Esophagus muscularis mucosa (tissue), 4 donors: ENCODE data around the gene SLC25A42. TPM values are rescaled to one million over a fixed set of nuclear protein-coding genes. Genes with fewer than 3 reads are reported as not detected.

Source experiments
- DNase-seq: peaks from one replicate; pipeline ENCODE4 v3.0.0-alpha.2; 2017; ENCODE audit errors: extremely low spot score
- H3K27ac ChIP-seq, 4 donors: fragments of 200-600 bp; sonication (generic); replicated peaks in 1 of 4; 1 replicate in 3 of 4; 2 replicates in 1 of 4; pipeline ENCODE4 v1.5.1; 2016 to 2019; ENCODE audit warnings: mild to moderate bottlenecking in 1 of 4
- H3K27me3 ChIP-seq, 4 donors: fragments of 200-600 bp; sonication (generic); one replicate each; pipeline versions ENCODE4 v1.5.1 to v1.6.0; 2016 to 2019
- H3K36me3 ChIP-seq, 4 donors: fragments of 200-600 bp; sonication (generic); one replicate each; pipeline ENCODE4 v1.5.1; 2016 to 2019
- H3K4me1 ChIP-seq, 4 donors: fragments of 200-600 bp; sonication (generic); one replicate each; pipeline ENCODE4 v1.5.1; 2016 to 2019
- H3K4me3 ChIP-seq, 4 donors: fragments of 200-600 bp; sonication (generic); 1 replicate in 2 of 4; 2 replicates in 2 of 4; pipeline ENCODE4 v1.5.1; 2016 to 2019; ENCODE audit warnings: mild to moderate bottlenecking in 4 of 4, moderate library complexity in 1 of 4
- H3K9me3 ChIP-seq, 4 donors: fragments of 200-600 bp; sonication (generic); 1 replicate in 3 of 4; 2 replicates in 1 of 4; pipeline ENCODE4 v1.5.1; 2016 to 2019
- EP300 ChIP-seq: sonication (generic); formaldehyde crosslinking; IDR thresholded peaks from one replicate; pipeline ENCODE4 v1.6.1; 2017; ENCODE audit warnings: antibody characterized with exemption
- POLR2A ChIP-seq: fragments of 450-650 bp; IDR thresholded peaks from one replicate; pipeline ENCODE4 v1.6.1; 2017; ENCODE audit warnings: antibody characterized with exemption, moderate library complexity, mild to moderate bottlenecking, low read depth
- POLR2AphosphoS5 ChIP-seq, 2 donors: sonication (generic); formaldehyde crosslinking; IDR thresholded peaks; one replicate each; pipeline ENCODE4 v1.6.1; 2017; ENCODE audit warnings: antibody characterized with exemption in 2 of 2
- WGBS: methylation state at CpG from one replicate; pipeline ENCODE4 v1.1.5; 2018; 5-methylcytosine and 5-hydroxymethylcytosine counted together
- intact Hi-C: fragments of 100-400 bp; cut with DNase I; formaldehyde crosslinking; loops from one replicate; pipeline ENCODE4 v1.15.1; 2023
- total RNA-seq, 4 donors: library from RNA; depleted of rRNA; stranded (reverse); fragments of >200 nt; gene quantifications; one replicate each; pipeline versions ENCODE4 v1.1.0 to v1.2.1, GENCODE V29; 2016
- TF ChIP-seq, protein P1 (sequence below), 3 experiments: fragments of 200-600 bp in 2 of 3; fragments of 450-650 bp in 1 of 3; sonication (generic) in 2 of 3; IDR thresholded peaks; one replicate each; pipeline ENCODE4 v1.5.1; 2017 to 2019; ENCODE audit warnings: antibody characterized with exemption in 3 of 3, mild to moderate bottlenecking in 2 of 3, moderate library complexity in 1 of 3

Gene SLC25A42
- total RNA-seq, 4 donors from 2014 or later = 11.2 to 16.8 (median 13.8) TPM

DNA sequence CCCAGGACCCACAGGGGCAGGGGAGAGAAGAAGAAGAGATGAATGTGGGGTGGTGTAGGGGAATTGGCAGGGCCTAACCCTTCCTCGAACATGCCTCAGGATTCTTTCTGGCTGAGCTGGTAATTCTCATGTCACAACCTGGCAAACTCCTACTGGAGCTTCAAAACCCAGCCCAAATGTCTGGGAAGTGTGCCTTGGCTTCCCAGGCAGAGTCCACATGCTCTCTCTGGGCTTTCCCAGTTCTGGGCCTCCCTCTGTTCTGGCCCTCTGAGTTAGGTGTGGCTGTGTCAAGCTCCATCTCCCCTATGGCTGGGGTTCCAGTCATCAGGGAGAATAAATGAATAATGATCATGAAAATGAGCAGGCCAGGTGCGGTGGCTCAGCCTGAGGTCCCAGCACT lies 85.6 kb downstream of the SLC25A42 start:
- no peak for TF ChIP-seq POLR2A
- TF ChIP-seq, protein P1, sequence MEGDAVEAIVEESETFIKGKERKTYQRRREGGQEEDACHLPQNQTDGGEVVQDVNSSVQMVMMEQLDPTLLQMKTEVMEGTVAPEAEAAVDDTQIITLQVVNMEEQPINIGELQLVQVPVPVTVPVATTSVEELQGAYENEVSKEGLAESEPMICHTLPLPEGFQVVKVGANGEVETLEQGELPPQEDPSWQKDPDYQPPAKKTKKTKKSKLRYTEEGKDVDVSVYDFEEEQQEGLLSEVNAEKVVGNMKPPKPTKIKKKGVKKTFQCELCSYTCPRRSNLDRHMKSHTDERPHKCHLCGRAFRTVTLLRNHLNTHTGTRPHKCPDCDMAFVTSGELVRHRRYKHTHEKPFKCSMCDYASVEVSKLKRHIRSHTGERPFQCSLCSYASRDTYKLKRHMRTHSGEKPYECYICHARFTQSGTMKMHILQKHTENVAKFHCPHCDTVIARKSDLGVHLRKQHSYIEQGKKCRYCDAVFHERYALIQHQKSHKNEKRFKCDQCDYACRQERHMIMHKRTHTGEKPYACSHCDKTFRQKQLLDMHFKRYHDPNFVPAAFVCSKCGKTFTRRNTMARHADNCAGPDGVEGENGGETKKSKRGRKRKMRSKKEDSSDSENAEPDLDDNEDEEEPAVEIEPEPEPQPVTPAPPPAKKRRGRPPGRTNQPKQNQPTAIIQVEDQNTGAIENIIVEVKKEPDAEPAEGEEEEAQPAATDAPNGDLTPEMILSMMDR (IDR thresholded peaks at IDR 0.05) = no peak
- TF ChIP-seq EP300 = no peak
- TF ChIP-seq POLR2AphosphoS5 (IDR thresholded peaks at IDR 0.05) = no peak
- DNase-seq = no peak
- WGBS = 79% methylated on average over 2 of the region's 2 CpGs

GRCh38 chr19:19151418-19151817 lies 87.6 kb downstream of the SLC25A42 start:
- DNase-seq = no peak
- Histone ChIP-seq H3K36me3 (peaks cover 7 to 45% (median 23%) of the 10 kb centered on the region in 4 donors), H3K27ac (no peak overlapping the region), H3K27me3 (no peaks in the 10 kb centered on the region), H3K4me3 (no peak overlapping the region), H3K4me1 (peaks cover 0 to 1% (median 0%) of the 10 kb centered on the region in 4 donors), H3K9me3 (no peaks in the 10 kb centered on the region)
- no peak for TF ChIP-seq EP300
- TF ChIP-seq POLR2A = no peak
- no peak for TF ChIP-seq POLR2AphosphoS5 (IDR thresholded peaks at IDR 0.05)
- TF ChIP-seq, protein P1 (IDR thresholded peaks at IDR 0.05) = no peak
- intact Hi-C loops = no loop called here
- WGBS = 76% methylated on average over 8 of the region's 11 CpGs

More for the DNA sequence above, 85.6 kb downstream of the SLC25A42 start:
- Histone ChIP-seq H3K27me3 (no peaks in the 10 kb centered on the region), H3K27ac (no peak overlapping the region), H3K9me3 (no peaks in the 10 kb centered on the region), H3K4me3 (no peak overlapping the region), H3K36me3 (peaks cover 7 to 36% (median 23%) of the 10 kb centered on the region in 4 donors), H3K4me1 (peaks cover 4 to 11% (median 8%) of the 10 kb centered on the region in 4 donors)
- intact Hi-C loops = no loop called here

- Histone ChIP-seq H3K27me3 (no peaks in the 10 kb centered on the region), H3K4me1 (no peaks in the 10 kb centered on the region), H3K27ac (no peak overlapping the region), H3K36me3 (peaks cover 7 to 38% (median 14%) of the 10 kb centered on the region in 4 donors), H3K4me3 (no peak overlapping the region), H3K9me3 (no peaks in the 10 kb centered on the region)
- no peak for TF ChIP-seq EP300
- TF ChIP-seq POLR2AphosphoS5 (IDR thresholded peaks at IDR 0.05) = no peak
- no peak for TF ChIP-seq POLR2A
- TF ChIP-seq, protein P1 (IDR thresholded peaks at IDR 0.05) = no peak
- 84% methylated on average over 6 of the region's 13 CpGs for WGBS
- no peak for DNase-seq
- intact Hi-C loops = no loop called here
Observed at GRCh38 chr19:19152668-19153384, 89.0 kb downstream of the SLC25A42 start.

GRCh38 chr19:19154768-19155494 lies 91.1 kb downstream of the SLC25A42 start:
- no peak for DNase-seq
- H3K9me3 ChIP-seq = no peaks in the 10 kb centered on the region
- whole genome bisulfite sequencing = 88% methylated on average over 6 of the region's 6 CpGs
- H3K27ac ChIP-seq = no peak overlapping the region
- intact Hi-C loops = no loop called here
- no peak for TF ChIP-seq POLR2A
- TF ChIP-seq, protein P1 (IDR thresholded peaks at IDR 0.05) = no peak
- no peak for TF ChIP-seq EP300
- TF ChIP-seq POLR2AphosphoS5 (IDR thresholded peaks at IDR 0.05) = no peak
- H3K27me3 ChIP-seq = no peaks in the 10 kb centered on the region
- H3K4me1 ChIP-seq = no peaks in the 10 kb centered on the region
- no peak overlapping the region for H3K4me3 ChIP-seq
- peaks cover 0 to 18% (median 2%) of the 10 kb centered on the region in 4 donors for H3K36me3 ChIP-seq
